GM10248 (cell line): ENCODE data around the gene C20orf141.
A peak's percentile ranks its signal among the peaks of the same experiment; 100 is the strongest.
"Not testable (repeated sequence)": the region's sequence is repeated elsewhere in the genome, so short reads cannot be mapped to it uniquely, and the experiment has no call there.

Experiments used
- CTCF ChIA-PET: fragments of 300-600 bp; sonication (Branson Sonifier 250); formaldehyde crosslinking; extraction: SDS; loops from one replicate; lab custom pipeline; 2021; ENCODE audit warnings: antibody characterized with exemption; lab: Yijun Ruan, JAX
- POLR2A ChIA-PET: fragments of 350-650 bp; sonication (Branson Sonifier 250); formaldehyde crosslinking; extraction: SDS; loops from one replicate; lab custom pipeline; 2020; ENCODE audit warnings: antibody characterized with exemption; lab: Yijun Ruan, JAX
- DNase-seq: peaks from one replicate; pipeline ENCODE4 v3.0.0; 2012; ENCODE audit errors: extremely low spot score
- CTCF ChIP-seq: IDR thresholded peaks from 2 replicates; pipeline ENCODE4 v1.5.1; 2012; ENCODE audit warnings: mild to moderate bottlenecking, low read depth; ENCODE audit errors: extremely low read depth, missing control alignments, control extremely low read depth

C20orf141 gene

GRCh38 chr20:2820084-2820895, 5.5 kb downstream of the C20orf141 start:
- CTCF ChIA-PET, result no interaction called here
- POLR2A ChIA-PET, result no interaction called here
- no peak for DNase-seq
- no peak for TF ChIP-seq CTCF

GRCh38 chr20:2820896-2821869, 6.4 kb downstream of the C20orf141 start:
- POLR2A ChIA-PET, result no interaction called here
- CTCF ChIA-PET, result no interaction called here
- peak; percentile 18 for DNase-seq
- no peak for TF ChIP-seq CTCF

- ChIA-PET POLR2A (no interaction called here), CTCF (no interaction called here)
- no peak for TF ChIP-seq CTCF
- DNase-seq, result peak; percentile 28
Measured at GRCh38 chr20:2822073-2822472, 7.3 kb downstream of the C20orf141 start.

- ChIA-PET CTCF (no interaction called here), POLR2A (no interaction called here)
- TF ChIP-seq CTCF, result no peak
- DNase-seq, result no peak
Measured at GRCh38 chr20:2825761-2826160, 11.0 kb downstream of the C20orf141 start.

- DNase-seq, result no peak
- TF ChIP-seq CTCF, result no peak
- CTCF ChIA-PET, result interaction anchor here (0.9 kb wide), 2 partner anchors 12 to 83 kb away, joined by 3 to 5 read pairs; no protein-coding TSS in a partner anchor
- POLR2A ChIA-PET, result no interaction called here
Measured at GRCh38 chr20:2826655-2827054, 11.9 kb downstream of the C20orf141 start.

- CTCF ChIA-PET, result no interaction called here
- DNase-seq, result no peak
Measured at GRCh38 chr20:2829376-2829775, 14.6 kb downstream of the C20orf141 start.

GRCh38 chr20:2831206-2831605, 16.4 kb downstream of the C20orf141 start:
- DNase-seq, POLR2A ChIA-PET: not testable (repeated sequence)
- CTCF ChIA-PET, result interaction anchor here (0.6 kb wide), 1 partner anchor 766 kb away, joined by 3 read pairs; no protein-coding TSS in a partner anchor

More at GRCh38 chr20:2829376-2829775, 14.6 kb downstream of the C20orf141 start:
- TF ChIP-seq CTCF, result no peak
- POLR2A ChIA-PET, result no interaction called here
